A549 (cell line): ENCODE measurements around the gene RIPK4. TPM values are rescaled to one million over a fixed set of nuclear protein-coding genes. Genes with fewer than 3 reads are reported as not detected.

Experiments used
- ATAC-seq, 2 experiments: fragments of 200-7000 bp in 1 of 2; fragments of >200 bp in 1 of 2; cut with Nextera tagmentation in 1 of 2; cut with Tn5 transposase in 1 of 2; 3 replicates each; pipeline versions ENCODE4 v1.8.0 to v1.9.1; 2018 to 2020; ENCODE audit warnings: mild to moderate bottlenecking in 1 of 2, moderate library complexity in 1 of 2
- CTCF ChIA-PET: fragments of 300-600 bp; sonication (Branson Sonifier 250); formaldehyde crosslinking; extraction: SDS; loops from one replicate; lab custom pipeline; 2021; ENCODE audit warnings: antibody characterized with exemption, inconsistent platforms; lab: Yijun Ruan, JAX
- POLR2A ChIA-PET: fragments of 350-600 bp; formaldehyde crosslinking; extraction: SDS; loops from one replicate; lab custom pipeline; 2021; ENCODE audit warnings: antibody characterized with exemption, inconsistent platforms; lab: Yijun Ruan, JAX
- DNase-seq, 2 experiments: peaks; one replicate each; pipeline versions ENCODE4 v3.0.0 to v3.0.0-alpha.2; 2011 to 2016; ENCODE audit warnings: low read depth in 1 of 2, low spot score in 1 of 2
- FAIRE-seq: peaks from 2 replicates; lab custom pipeline; 2011; peaks lifted over from hg19 to GRCh38; lab: Jason Lieb, UNC
- H3K27ac ChIP-seq, 2 experiments: fragments of >200 bp; sonication (Bioruptor Twin); formaldehyde crosslinking; 3 replicates each; pipeline ENCODE4 v1.5.1; 2016 to 2017
- H3K4me1 ChIP-seq: fragments of >200 bp; sonication (Bioruptor Twin); formaldehyde crosslinking; 3 replicates; pipeline ENCODE4 v1.6.1; 2016
- H3K4me2 ChIP-seq: fragments of >200 bp; sonication (Bioruptor Twin); formaldehyde crosslinking; 3 replicates; pipeline ENCODE4 v1.6.1; 2016
- H3K4me3 ChIP-seq: fragments of >200 bp; sonication (Bioruptor Twin); formaldehyde crosslinking; 3 replicates; pipeline ENCODE4 v1.5.1; 2016
- H3K9me3 ChIP-seq: fragments of >200 bp; sonication (Bioruptor Twin); formaldehyde crosslinking; 3 replicates; pipeline ENCODE4 v1.6.1; 2016
- BHLHE40 ChIP-seq: IDR thresholded peaks from 2 replicates; pipeline ENCODE4 v1.6.1; 2012; ENCODE audit warnings: low read depth, low read length, inconsistent platforms
- CBX8 ChIP-seq: fragments of 200-600 bp; sonication (generic); IDR thresholded peaks from 2 replicates; pipeline ENCODE4 v1.6.1; 2016
- CHD2 ChIP-seq: fragments of 150-350 bp; IDR thresholded peaks from 2 replicates; pipeline ENCODE4 v1.6.1; 2014; ENCODE audit warnings: low read length; ENCODE audit not compliant: partially characterized antibody
- CHD4 ChIP-seq: fragments of 200-600 bp; sonication (generic); IDR thresholded peaks from 2 replicates; pipeline ENCODE4 v1.6.1; 2016; ENCODE audit warnings: antibody characterized with exemption, mild to moderate bottlenecking, borderline replicate concordance
- EHF ChIP-seq: fragments of 250-450 bp; sonication (Bioruptor Pico); IDR thresholded peaks from 2 replicates; pipeline ENCODE4 v1.5.0; 2020; ENCODE audit warnings: mild to moderate bottlenecking
- EP300 ChIP-seq, 2 experiments: fragments of >200 bp; sonication (Bioruptor Twin); formaldehyde crosslinking; IDR thresholded peaks; 2 replicates in 1 of 2; 3 replicates in 1 of 2; pipeline ENCODE4 v1.6.1; 2016 to 2017
- FOSB ChIP-seq: fragments of 250-450 bp; sonication (Bioruptor Pico); IDR thresholded peaks from 2 replicates; pipeline ENCODE4 v1.5.0; 2020; ENCODE audit warnings: mild to moderate bottlenecking, moderate library complexity
- FOXS1 ChIP-seq: fragments of 250-450 bp; sonication (Bioruptor Pico); IDR thresholded peaks from 2 replicates; pipeline ENCODE4 v1.5.0; 2020; ENCODE audit warnings: mild to moderate bottlenecking, moderate library complexity
- GATA3 ChIP-seq: IDR thresholded peaks from 2 replicates; pipeline ENCODE4 v1.6.1; 2012; ENCODE audit warnings: borderline replicate concordance
- HOXA7 ChIP-seq: fragments of 250-450 bp; sonication (Bioruptor Pico); IDR thresholded peaks from 2 replicates; pipeline ENCODE4 v1.5.0; 2020; ENCODE audit warnings: mild to moderate bottlenecking, moderate library complexity
- JUN ChIP-seq, 2 experiments: fragments of >200 bp; sonication (Bioruptor Twin); formaldehyde crosslinking; IDR thresholded peaks; 2 replicates in 1 of 2; 3 replicates in 1 of 2; pipeline ENCODE4 v1.6.1; 2016 to 2017
- JUNB ChIP-seq: fragments of >200 bp; sonication (Bioruptor Twin); formaldehyde crosslinking; IDR thresholded peaks from 2 replicates; pipeline ENCODE4 v1.6.1; 2016
- KDM5A ChIP-seq: fragments of 200-600 bp; sonication (generic); IDR thresholded peaks from 2 replicates; pipeline ENCODE4 v1.6.1; 2016; ENCODE audit warnings: antibody characterized with exemption, mild to moderate bottlenecking
- MYC ChIP-seq: IDR thresholded peaks from 2 replicates; pipeline ENCODE4 v1.6.1; 2012; ENCODE audit warnings: mild to moderate bottlenecking, inconsistent platforms, low read length, improper control_type of control experiment, borderline replicate concordance
- NPAS2 ChIP-seq: fragments of 250-450 bp; sonication (Bioruptor Pico); IDR thresholded peaks from 2 replicates; pipeline ENCODE4 v1.8.0; 2022; ENCODE audit warnings: mild to moderate bottlenecking, moderate library complexity, borderline replicate concordance
- PBX3 ChIP-seq: IDR thresholded peaks from 2 replicates; pipeline ENCODE4 v1.6.1; 2012
- POLR2A ChIP-seq: IDR thresholded peaks from 2 replicates; pipeline ENCODE4 v1.6.1; 2012; ENCODE audit warnings: mild to moderate bottlenecking, low read length
- RAD21 ChIP-seq, 2 experiments: fragments of >200 bp in 1 of 2; sonication (Bioruptor Twin) in 1 of 2; formaldehyde crosslinking in 1 of 2; IDR thresholded peaks in 1 of 2; conservative IDR thresholded peaks in 1 of 2; 2 replicates in 1 of 2; 3 replicates in 1 of 2; pipeline ENCODE4 v1.6.1; 2012 to 2018; ENCODE audit warnings: inconsistent platforms in 1 of 2
- RARB ChIP-seq: fragments of 250-450 bp; sonication (Bioruptor Pico); IDR thresholded peaks from 2 replicates; pipeline ENCODE4 v1.8.0; 2021; ENCODE audit warnings: mild to moderate bottlenecking, moderate library complexity
- RFX5 ChIP-seq: fragments of 450-650 bp; IDR thresholded peaks from 2 replicates; pipeline ENCODE4 v1.7.1; 2014; ENCODE audit warnings: antibody characterized with exemption, mild to moderate bottlenecking, moderate library complexity
- RNF2 ChIP-seq: fragments of 200-600 bp; sonication (generic); IDR thresholded peaks from 2 replicates; pipeline ENCODE4 v1.6.1; 2016; ENCODE audit warnings: low read depth, mild to moderate bottlenecking, antibody characterized with exemption, moderate library complexity, borderline replicate concordance
- TFCP2L1 ChIP-seq: fragments of 250-450 bp; sonication (Bioruptor Pico); IDR thresholded peaks from 2 replicates; pipeline ENCODE4 v1.5.0; 2021; ENCODE audit warnings: mild to moderate bottlenecking
- ZC3H11A ChIP-seq: fragments of 450-650 bp; IDR thresholded peaks from 2 replicates; pipeline ENCODE4 v1.6.1; 2014; ENCODE audit warnings: antibody characterized with exemption, mild to moderate bottlenecking
- WGBS: methylation state at CpG from one replicate; pipeline ENCODE4 v1.1.6; 2017; ENCODE audit errors: missing lambda C conversion rate; 5-methylcytosine and 5-hydroxymethylcytosine counted together
- polyA plus RNA-seq, 4 experiments: library from polyadenylated mRNA; depleted of rRNA in 3 of 4; stranded (reverse); fragments of >200 nt; fragmentation: RNase III in 1 of 4; extraction: RNeasy Plus Mini Kit Qiagen cat#74134 plus additional on column Dnase treatment in 1 of 4; gene quantifications; 2 replicates in 3 of 4; 3 replicates in 1 of 4; pipeline ENCODE4 v1.2.3, GENCODE V29; 2011 to 2017
- TF ChIP-seq, protein P1 (sequence below): fragments of 150-350 bp; IDR thresholded peaks from 2 replicates; pipeline ENCODE4 v1.6.1; 2014; ENCODE audit warnings: low read depth, mild to moderate bottlenecking, low read length
- TF ChIP-seq, protein P2 (sequence below): fragments of 200-600 bp; sonication (generic); IDR thresholded peaks from 2 replicates; pipeline ENCODE4 v1.6.1; 2016; ENCODE audit warnings: antibody characterized with exemption, mild to moderate bottlenecking, moderate library complexity

Gene RIPK4
- polyA plus RNA-seq, 2 of the 4 experiments (the other 2 are of a cell fraction) = 3.0 to 5.7 TPM

- no peaks in the 10 kb centered on the region for H3K9me3 ChIP-seq
- H3K4me3 ChIP-seq = no peak overlapping the region
- H3K4me1 ChIP-seq = peaks cover 13% of the 10 kb centered on the region
- ATAC-seq = no peak
- no peak for DNase-seq
- TF ChIP-seq RAD21 (conservative IDR thresholded peaks at IDR 0.05 in 1 of 2, IDR thresholded peaks at IDR 0.05 in 1 of 2) (no peak), MYC (no peak), KDM5A (no peak), POLR2A (no peak), GATA3 (no peak), NPAS2 (no peak), ZC3H11A (no peak)
- 98% methylated on average over 5 of the region's 5 CpGs for WGBS
- H3K27ac ChIP-seq = peak overlapping the region in 1 of 2 experiments; percentile 92; a peak in 2 of 6 replicates
- no peak for FAIRE-seq
- no peak overlapping the region; the same call in 2 of the 3 replicates for H3K4me2 ChIP-seq
- ChIA-PET CTCF (interaction anchor here (2.6 to 14.3 kb wide), 3 partner anchors 8 to 156 kb away, joined by 8 to 172 read pairs (median 25); no protein-coding TSS in a partner anchor), POLR2A (interaction anchor here (1.1 kb wide), 1 partner anchor 157 kb away, joined by 4 read pairs; no protein-coding TSS in a partner anchor)
These were observed 3.1 kb upstream of the RIPK4 start for GRCh38 chr21:41769933-41770332.

- Histone ChIP-seq H3K4me1 (peaks cover 17% of the 10 kb centered on the region), H3K9me3 (no peaks in the 10 kb centered on the region), H3K4me3 (no peak overlapping the region), H3K27ac (peak overlapping the region; percentile 74 to 92), H3K4me2 (peak overlapping the region; percentile 99)
- no peak for TF ChIP-seq RARB (CRISPR knock-in tag)
- no peak for TF ChIP-seq HOXA7
- TF ChIP-seq, protein P1, sequence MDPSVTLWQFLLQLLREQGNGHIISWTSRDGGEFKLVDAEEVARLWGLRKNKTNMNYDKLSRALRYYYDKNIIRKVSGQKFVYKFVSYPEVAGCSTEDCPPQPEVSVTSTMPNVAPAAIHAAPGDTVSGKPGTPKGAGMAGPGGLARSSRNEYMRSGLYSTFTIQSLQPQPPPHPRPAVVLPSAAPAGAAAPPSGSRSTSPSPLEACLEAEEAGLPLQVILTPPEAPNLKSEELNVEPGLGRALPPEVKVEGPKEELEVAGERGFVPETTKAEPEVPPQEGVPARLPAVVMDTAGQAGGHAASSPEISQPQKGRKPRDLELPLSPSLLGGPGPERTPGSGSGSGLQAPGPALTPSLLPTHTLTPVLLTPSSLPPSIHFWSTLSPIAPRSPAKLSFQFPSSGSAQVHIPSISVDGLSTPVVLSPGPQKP = no peak
- TF ChIP-seq JUN (IDR thresholded peaks at IDR 0.05) = no peak
- no peak for TF ChIP-seq TFCP2L1 (CRISPR knock-in tag)
- FAIRE-seq = no peak
- CTCF ChIA-PET = interaction anchor here (1.0 to 14.3 kb wide), 5 partner anchors 8 to 156 kb away, joined by 3 to 172 read pairs (median 8); no protein-coding TSS in a partner anchor
- ATAC-seq = no peak
- WGBS = 94% methylated on average over 6 of the region's 7 CpGs
- POLR2A ChIA-PET = interaction anchor here (1.1 kb wide), 1 partner anchor 157 kb away, joined by 4 read pairs; no protein-coding TSS in a partner anchor
- no peak for DNase-seq
These were observed 2.7 kb upstream of the RIPK4 start for GRCh38 chr21:41769521-41769920.

GRCh38 chr21:41769111-41769510, 2.3 kb upstream of the RIPK4 start:
- DNase-seq = no peak
- Histone ChIP-seq H3K4me2 (peak overlapping the region; percentile 99), H3K27ac (peak overlapping the region; percentile 74 to 92), H3K4me1 (peaks cover 21% of the 10 kb centered on the region), H3K9me3 (no peaks in the 10 kb centered on the region), H3K4me3 (peak overlapping the region; percentile 92; the same call in 2 of the 3 replicates)
- ChIA-PET POLR2A (interaction anchor here (0.6 to 3.9 kb wide), 2 partner anchors 17 to 90 kb away, joined by 3 to 36 read pairs; no protein-coding TSS in a partner anchor), CTCF (interaction anchor here (0.8 to 14.3 kb wide), 11 partner anchors 9 to 161 kb away, joined by 3 to 172 read pairs (median 3); no protein-coding TSS in a partner anchor)
- FAIRE-seq = no peak
- WGBS = 76% methylated on average over 9 of the region's 10 CpGs
- no peak for ATAC-seq
- TF ChIP-seq CBX8 = no peak
- TF ChIP-seq CHD4 = no peak
- TF ChIP-seq RARB (CRISPR knock-in tag) = no peak
- TF ChIP-seq FOXS1 (CRISPR knock-in tag) = no peak
- TF ChIP-seq TFCP2L1 (CRISPR knock-in tag) = no peak
- TF ChIP-seq RAD21 (conservative IDR thresholded peaks at IDR 0.05 in 1 of 2, IDR thresholded peaks at IDR 0.05 in 1 of 2) = no peak
- no peak for TF ChIP-seq RNF2
- no peak for TF ChIP-seq RFX5
- no peak for TF ChIP-seq FOSB
- TF ChIP-seq EP300 (IDR thresholded peaks at IDR 0.05) = no peak
- TF ChIP-seq BHLHE40 = no peak
- TF ChIP-seq GATA3 = no peak
- TF ChIP-seq EHF (CRISPR knock-in tag) = no peak
- TF ChIP-seq CHD2 = no peak
- no peak for TF ChIP-seq JUNB
- no peak for TF ChIP-seq PBX3
- TF ChIP-seq, protein P2, sequence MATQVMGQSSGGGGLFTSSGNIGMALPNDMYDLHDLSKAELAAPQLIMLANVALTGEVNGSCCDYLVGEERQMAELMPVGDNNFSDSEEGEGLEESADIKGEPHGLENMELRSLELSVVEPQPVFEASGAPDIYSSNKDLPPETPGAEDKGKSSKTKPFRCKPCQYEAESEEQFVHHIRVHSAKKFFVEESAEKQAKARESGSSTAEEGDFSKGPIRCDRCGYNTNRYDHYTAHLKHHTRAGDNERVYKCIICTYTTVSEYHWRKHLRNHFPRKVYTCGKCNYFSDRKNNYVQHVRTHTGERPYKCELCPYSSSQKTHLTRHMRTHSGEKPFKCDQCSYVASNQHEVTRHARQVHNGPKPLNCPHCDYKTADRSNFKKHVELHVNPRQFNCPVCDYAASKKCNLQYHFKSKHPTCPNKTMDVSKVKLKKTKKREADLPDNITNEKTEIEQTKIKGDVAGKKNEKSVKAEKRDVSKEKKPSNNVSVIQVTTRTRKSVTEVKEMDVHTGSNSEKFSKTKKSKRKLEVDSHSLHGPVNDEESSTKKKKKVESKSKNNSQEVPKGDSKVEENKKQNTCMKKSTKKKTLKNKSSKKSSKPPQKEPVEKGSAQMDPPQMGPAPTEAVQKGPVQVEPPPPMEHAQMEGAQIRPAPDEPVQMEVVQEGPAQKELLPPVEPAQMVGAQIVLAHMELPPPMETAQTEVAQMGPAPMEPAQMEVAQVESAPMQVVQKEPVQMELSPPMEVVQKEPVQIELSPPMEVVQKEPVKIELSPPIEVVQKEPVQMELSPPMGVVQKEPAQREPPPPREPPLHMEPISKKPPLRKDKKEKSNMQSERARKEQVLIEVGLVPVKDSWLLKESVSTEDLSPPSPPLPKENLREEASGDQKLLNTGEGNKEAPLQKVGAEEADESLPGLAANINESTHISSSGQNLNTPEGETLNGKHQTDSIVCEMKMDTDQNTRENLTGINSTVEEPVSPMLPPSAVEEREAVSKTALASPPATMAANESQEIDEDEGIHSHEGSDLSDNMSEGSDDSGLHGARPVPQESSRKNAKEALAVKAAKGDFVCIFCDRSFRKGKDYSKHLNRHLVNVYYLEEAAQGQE = no peak
